ENCODE measurements around the gene FCRL2.

- no peak for TF ChIP-seq POLR2A (IDR thresholded peaks at IDR 0.05)
- TF ChIP-seq CTCF (IDR thresholded peaks at IDR 0.05), result no peak
Measured at GRCh38 chr1:157813269-157813668, 36.3 kb upstream of the FCRL2 start.
